Measurements from ENCODE around the gene FRYL.

DNA sequence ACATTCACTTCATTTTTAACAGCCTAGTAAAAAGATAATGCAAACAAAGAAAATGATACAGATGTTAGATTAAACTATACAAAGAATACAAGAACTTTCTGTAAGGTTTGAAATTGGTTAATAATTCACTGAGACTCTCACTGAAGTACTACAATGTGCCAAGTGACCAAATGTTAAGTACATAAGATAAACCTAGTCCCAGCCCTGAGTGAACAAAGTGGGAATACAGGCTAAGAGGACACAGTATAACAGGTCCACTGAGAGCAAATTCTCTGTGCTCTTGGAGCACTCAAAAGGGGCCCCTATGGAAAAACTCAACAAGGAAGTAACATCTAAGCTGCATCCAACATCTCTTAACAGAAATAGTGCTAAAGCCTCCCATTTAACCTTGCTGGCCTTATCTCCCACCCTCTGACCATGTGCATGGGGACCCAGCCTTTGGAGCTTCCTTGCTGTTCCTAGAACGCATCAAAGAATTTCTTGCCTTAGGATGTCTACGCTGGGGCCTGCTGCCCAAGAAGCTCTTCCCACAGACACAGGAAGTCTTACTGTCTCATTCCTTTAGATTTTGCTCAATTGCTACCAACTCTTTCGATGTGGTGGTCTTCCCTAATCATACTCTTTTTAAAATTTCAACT lies 176.6 kb downstream of the FRYL start:
- TF ChIP-seq, protein P1, sequence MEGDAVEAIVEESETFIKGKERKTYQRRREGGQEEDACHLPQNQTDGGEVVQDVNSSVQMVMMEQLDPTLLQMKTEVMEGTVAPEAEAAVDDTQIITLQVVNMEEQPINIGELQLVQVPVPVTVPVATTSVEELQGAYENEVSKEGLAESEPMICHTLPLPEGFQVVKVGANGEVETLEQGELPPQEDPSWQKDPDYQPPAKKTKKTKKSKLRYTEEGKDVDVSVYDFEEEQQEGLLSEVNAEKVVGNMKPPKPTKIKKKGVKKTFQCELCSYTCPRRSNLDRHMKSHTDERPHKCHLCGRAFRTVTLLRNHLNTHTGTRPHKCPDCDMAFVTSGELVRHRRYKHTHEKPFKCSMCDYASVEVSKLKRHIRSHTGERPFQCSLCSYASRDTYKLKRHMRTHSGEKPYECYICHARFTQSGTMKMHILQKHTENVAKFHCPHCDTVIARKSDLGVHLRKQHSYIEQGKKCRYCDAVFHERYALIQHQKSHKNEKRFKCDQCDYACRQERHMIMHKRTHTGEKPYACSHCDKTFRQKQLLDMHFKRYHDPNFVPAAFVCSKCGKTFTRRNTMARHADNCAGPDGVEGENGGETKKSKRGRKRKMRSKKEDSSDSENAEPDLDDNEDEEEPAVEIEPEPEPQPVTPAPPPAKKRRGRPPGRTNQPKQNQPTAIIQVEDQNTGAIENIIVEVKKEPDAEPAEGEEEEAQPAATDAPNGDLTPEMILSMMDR (IDR thresholded peaks at IDR 0.05; ENCODE audit: control extremely low read depth in 1 of 3, insufficient read depth in 1 of 3, low read depth in 1 of 3, low read length in 3 of 3): no peak
- TF ChIP-seq, protein P2, sequence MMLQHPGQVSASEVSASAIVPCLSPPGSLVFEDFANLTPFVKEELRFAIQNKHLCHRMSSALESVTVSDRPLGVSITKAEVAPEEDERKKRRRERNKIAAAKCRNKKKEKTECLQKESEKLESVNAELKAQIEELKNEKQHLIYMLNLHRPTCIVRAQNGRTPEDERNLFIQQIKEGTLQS (IDR thresholded peaks at IDR 0.05; ENCODE audit: insufficient read depth, low read depth, low read length): no peak
- TF ChIP-seq RAD21 (IDR thresholded peaks at IDR 0.05 in 1 of 2, conservative IDR thresholded peaks at IDR 0.05 in 1 of 2; ENCODE audit: low read depth in 2 of 2, low read length in 2 of 2) (no peak), POLR2A (IDR thresholded peaks at IDR 0.05; ENCODE audit: control extremely low read depth in 1 of 2, low read depth in 2 of 2, low read length in 2 of 2) (no peak), TCF12 (IDR thresholded peaks at IDR 0.05; ENCODE audit: low read depth, low read length) (no peak), BACH1 (IDR thresholded peaks at IDR 0.05; ENCODE audit: low read length) (no peak), SP2 (IDR thresholded peaks at IDR 0.05; ENCODE audit: low read length) (no peak), JUND (IDR thresholded peaks at IDR 0.05; ENCODE audit: low read length) (no peak), SUZ12 (IDR thresholded peaks at IDR 0.05; ENCODE audit: low read length) (no peak), GABPA (IDR thresholded peaks at IDR 0.05; ENCODE audit: borderline replicate concordance, insufficient read depth, low read length) (no peak), RNF2 (IDR thresholded peaks at IDR 0.05; ENCODE audit: borderline replicate concordance, low read depth, low read length, missing control alignments, poor library complexity, severe bottlenecking) (no peak), EP300 (IDR thresholded peaks at IDR 0.05; ENCODE audit: borderline replicate concordance in 1 of 2, low read depth in 2 of 2, low read length in 2 of 2) (no peak), CREB1 (IDR thresholded peaks at IDR 0.05) (no peak), TAF1 (IDR thresholded peaks at IDR 0.05; ENCODE audit: low read depth, low read length) (no peak)

Measured in H1 (cell line).